ENCODE measurements around the gene KIF2B.
"Not testable (repeated sequence)": the region's sequence is repeated elsewhere in the genome, so short reads cannot be mapped to it uniquely, and the experiment has no call there.

The KIF2B gene, protein sequence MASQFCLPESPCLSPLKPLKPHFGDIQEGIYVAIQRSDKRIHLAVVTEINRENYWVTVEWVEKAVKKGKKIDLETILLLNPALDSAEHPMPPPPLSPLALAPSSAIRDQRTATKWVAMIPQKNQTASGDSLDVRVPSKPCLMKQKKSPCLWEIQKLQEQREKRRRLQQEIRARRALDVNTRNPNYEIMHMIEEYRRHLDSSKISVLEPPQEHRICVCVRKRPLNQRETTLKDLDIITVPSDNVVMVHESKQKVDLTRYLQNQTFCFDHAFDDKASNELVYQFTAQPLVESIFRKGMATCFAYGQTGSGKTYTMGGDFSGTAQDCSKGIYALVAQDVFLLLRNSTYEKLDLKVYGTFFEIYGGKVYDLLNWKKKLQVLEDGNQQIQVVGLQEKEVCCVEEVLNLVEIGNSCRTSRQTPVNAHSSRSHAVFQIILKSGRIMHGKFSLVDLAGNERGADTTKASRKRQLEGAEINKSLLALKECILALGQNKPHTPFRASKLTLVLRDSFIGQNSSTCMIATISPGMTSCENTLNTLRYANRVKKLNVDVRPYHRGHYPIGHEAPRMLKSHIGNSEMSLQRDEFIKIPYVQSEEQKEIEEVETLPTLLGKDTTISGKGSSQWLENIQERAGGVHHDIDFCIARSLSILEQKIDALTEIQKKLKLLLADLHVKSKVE

GRCh38 chr17:53822764-53823163 lies at the start of gene KIF2B:
KIF2B (plus strand) TSS chr17:53822927; CDS start chr17:53823034, 107 bp downstream.
- no peak for DNase-seq (ENCODE audit: low spot score)

GRCh38 chr17:53780320-53780719 lies 42.4 kb upstream of the KIF2B start:
- no peak for DNase-seq (ENCODE audit: low spot score)

- no peak for DNase-seq (ENCODE audit: low spot score)
These were observed 31.2 kb upstream of the KIF2B start for GRCh38 chr17:53791551-53791950.

DNA sequence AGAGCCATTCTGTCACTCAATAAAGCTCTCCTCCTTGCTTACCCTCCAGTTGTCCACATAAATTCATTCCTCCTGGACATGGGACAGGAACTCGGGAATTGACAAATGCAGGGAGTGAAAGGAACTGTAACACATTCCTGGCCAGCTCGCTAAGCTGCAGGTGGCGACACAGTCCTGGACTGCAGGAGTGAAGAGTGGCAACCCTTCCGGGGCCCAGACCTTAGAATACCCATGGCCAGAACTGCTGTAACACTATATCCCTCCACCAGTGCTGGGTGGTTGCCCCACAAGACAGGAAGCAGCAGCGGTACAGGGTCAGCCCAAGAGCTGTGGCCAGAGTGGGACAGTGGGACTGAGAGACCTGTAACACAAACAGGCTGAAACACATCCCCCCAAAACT lies 30.3 kb upstream of the KIF2B start:
- DNase-seq (ENCODE audit: low spot score), result no peak

DNA sequence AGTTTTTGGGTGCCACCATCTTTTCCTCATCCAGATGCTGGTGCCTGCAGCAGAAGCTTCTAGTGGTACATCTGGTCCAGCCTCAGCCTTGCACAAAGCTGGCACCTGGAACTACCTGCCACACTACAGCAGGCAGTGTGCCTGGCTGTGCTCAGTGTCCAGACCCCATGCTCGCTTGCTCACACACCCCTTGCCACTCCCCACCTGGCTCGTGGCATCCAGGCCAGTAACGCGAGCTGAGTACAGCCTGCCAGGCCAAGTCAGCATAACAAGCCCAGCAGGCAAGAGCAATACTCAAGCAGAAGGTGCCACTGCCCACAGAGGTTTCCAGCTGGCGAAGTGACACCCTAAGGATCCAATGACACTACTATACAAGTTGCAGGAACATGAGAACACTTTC lies 29.7 kb upstream of the KIF2B start:
- no peak for DNase-seq (ENCODE audit: low spot score)

DNA sequence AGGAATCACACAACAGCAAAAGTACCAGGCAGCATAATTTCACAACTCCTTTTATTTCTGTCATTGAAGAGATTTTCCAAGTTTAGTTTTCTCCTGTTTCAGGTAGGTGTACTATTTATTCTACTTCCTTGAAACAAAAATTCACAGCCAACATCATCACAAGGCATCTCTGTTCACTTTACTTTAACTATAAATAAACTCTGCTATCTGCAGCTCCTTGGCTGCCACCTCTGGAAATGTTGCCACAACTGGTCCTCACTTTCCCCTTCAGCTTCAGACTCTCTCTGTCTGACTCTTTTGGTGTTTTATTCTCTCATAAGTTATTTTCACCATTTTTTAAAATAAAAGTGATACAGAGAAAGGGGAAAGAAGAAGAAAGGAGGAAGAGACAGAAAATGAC lies 27.9 kb upstream of the KIF2B start:
- no peak for DNase-seq (ENCODE audit: low spot score)

DNA sequence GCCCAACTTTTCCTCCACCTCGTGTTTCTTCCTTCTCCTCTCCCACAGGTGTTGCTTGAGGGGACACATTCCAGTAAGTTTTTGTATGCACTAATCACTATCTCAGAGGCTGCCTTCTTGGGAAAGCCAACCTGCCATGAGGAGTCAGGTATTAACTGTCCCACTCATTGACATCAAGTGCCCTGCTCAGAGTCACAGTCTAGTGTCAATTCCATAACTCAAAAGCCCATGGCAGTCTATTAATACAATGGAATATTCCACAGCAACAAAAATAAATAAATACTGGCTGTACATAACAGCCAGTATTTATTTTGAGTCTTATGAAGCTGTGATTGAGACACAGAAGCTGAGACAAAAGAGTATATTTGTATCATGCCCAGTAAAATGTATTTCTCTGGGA lies 26.1 kb upstream of the KIF2B start:
- DNase-seq (ENCODE audit: low spot score), result no peak

DNA sequence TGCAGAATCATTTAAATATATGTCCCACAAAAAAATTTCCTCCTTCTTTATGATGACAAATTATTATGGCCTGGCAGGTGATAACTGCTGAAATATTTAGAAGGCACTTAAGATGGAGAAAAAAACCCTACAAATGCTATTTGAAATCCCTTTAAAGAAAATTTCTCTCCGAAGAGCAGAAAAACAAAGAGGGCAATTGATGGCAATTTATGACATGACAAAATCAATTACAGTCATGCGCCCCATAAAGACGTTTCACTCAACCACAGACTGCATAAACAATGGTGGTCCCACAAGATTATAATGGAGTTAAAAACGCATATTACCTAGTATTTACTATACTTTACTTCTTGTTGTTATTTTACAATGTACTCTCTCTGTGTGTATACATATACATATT lies 25.2 kb upstream of the KIF2B start:
- no peak for DNase-seq (ENCODE audit: low spot score)

DNA sequence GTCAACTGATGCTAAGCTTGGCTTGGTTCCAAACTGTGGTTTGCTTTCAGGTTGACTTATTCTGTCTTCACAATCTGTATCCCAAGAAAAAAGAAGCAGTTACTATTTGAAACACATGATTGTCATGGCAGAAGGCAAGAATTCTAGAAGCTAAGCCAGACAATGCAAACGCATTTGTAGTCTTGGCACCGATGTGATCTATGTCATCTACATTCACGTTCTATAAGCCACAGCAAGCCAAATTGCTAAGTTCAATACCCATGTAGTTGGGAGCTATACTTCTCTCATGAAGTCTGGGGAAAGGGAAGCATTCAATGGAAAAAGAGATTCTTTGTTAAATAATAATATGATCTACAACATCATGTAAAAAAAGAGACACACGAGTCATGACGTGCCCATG lies 18.3 kb upstream of the KIF2B start:
- no peak for DNase-seq (ENCODE audit: low spot score)

DNA sequence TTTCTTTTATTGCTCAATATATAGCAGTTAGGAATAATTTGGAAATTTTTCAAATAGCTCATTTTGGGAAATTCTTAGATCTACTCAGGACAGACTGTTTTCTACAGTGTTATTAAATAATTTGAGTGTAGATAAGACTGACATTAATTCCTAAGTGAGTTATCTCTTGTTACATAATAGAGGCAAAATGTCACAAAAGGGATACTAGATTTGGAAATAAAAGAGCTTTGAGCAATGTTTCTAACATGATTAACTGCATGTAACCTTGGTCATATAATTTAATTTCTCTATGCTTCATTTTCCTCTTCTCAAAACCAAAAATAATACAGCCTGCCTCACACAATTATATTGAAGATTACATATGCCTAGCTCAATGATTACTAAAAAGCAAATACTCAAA lies 16.3 kb upstream of the KIF2B start:
- no peak for DNase-seq (ENCODE audit: low spot score)

- no peak for DNase-seq (ENCODE audit: low spot score)
These were observed 15.4 kb upstream of the KIF2B start for GRCh38 chr17:53807286-53807685.

- DNase-seq (ENCODE audit: low spot score), result no peak
These were observed 4.5 kb upstream of the KIF2B start for GRCh38 chr17:53818271-53818670.

GRCh38 chr17:53818929-53819328 lies 3.8 kb upstream of the KIF2B start:
- DNase-seq (ENCODE audit: low spot score), result no peak

GRCh38 chr17:53819956-53820355 lies 2.8 kb upstream of the KIF2B start:
- no peak for DNase-seq (ENCODE audit: low spot score)

- DNase-seq (ENCODE audit: low spot score), result no peak
These were observed 769 bp downstream of the KIF2B start for GRCh38 chr17:53823341-53824050.

DNA sequence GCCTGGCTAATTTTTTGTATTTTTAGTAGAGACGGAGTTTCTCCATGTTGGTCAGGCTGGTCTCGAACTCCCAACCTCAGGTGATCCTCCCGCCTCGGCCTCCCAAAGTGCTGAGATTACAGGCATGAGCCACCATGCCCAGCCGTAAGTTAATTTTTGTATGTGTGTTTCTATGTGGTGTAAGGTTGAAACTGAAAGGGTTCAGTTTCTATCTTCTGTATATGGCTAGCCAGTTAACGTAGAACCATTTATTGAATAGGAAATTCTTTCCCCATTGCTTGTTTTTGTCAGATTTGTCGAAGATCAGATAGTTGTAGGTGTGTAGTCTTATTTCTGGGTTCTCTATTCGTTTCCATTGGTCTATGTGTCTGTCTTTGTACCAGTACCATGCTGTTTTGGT lies 12.0 kb downstream of the KIF2B start:
- DNase-seq (ENCODE audit: low spot score), result not testable (repeated sequence)

DNA sequence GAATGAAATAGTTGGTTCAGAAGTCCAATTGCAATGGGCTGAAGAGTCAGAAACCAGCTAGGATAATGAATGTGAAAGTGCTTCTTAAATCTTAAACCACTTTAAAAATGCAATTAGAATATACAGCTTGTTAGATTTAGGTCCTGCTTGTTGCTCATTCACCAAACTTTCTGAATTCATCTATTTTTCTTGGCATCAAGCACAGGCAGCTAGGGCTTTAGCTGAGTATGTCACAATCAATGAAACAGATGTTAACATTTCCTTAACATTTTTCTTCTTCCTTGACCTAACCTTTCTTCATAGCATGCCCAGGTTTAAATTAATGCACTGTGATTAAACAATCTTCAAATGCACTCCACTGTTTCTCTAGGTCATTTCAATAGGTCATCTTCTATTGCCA lies 14.4 kb downstream of the KIF2B start:
- no peak for DNase-seq (ENCODE audit: low spot score)

GRCh38 chr17:53844491-53845107 lies 21.9 kb downstream of the KIF2B start:
- DNase-seq (ENCODE audit: low spot score), result no peak

GRCh38 chr17:53871128-53871527 lies 48.4 kb downstream of the KIF2B start:
- DNase-seq (ENCODE audit: low spot score), result not testable (repeated sequence)

All from germinal center (tissue), 1 donor.